Measurements from ENCODE around the gene TFPI.

GRCh38 chr2:187500585-187501359 lies 53.5 kb downstream of the TFPI start:
- peak; percentile 70; the same call in 1 of the 2 replicates for TF ChIP-seq POLR2AphosphoS5 (IDR thresholded peaks at IDR 0.05; ENCODE audit: low read depth, low read length)
- peak; percentile 29 for TF ChIP-seq CTCF (IDR thresholded peaks at IDR 0.05)

All from Panc1 (cell line).